Measurements from ENCODE around the gene MMADHC. TPM values are rescaled to one million over a fixed set of nuclear protein-coding genes. Genes with fewer than 3 reads are reported as not detected.

Gene MMADHC
- total RNA-seq: 131 and 141 TPM in 2 replicates

DNA sequence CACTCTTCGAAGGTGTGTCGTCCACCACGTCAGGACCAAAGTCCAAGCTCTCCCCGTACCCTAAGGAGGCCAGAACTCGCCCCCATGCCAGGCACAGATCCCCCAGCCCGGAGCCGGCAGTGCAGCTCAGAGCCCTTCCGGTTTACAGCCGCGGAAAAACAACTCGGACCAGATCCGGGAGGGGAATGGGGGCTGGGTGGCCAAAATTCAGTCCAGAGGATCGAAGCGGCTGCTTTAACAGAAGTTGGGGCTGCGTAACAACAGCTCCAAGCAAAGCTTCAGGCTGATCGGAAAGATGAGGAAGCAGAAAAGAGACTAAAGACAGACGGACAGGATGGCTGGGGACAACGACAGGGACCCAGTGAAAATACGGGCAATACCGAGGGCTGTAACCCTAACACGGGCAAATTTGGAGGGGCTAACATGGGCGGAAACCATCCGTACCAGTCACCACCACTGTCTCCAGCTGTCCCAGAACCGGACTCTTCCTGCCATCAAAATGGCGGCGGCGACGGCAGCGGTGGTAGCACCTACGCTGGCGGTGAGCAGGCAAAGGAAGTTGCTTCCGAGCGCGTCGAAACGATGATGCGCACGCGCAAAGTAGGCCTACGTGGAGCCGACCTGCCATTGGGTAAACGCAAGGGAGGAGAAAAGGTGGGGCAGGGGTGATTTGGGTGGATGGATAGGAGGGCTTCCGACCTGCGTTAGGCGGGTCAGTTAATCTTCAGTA, at the start of gene MMADHC:
TSS of gene MMADHC (minus strand) at position 556 of the 730 bp plus-strand sequence. CDS start 678 bp downstream, outside the sequence.

Measured in airway epithelial cell (primary cell).